CD4-positive, alpha-beta T cell treated with Interleukin-6 at 100 ng/mL for 8 hours (primary cell): ENCODE results near the gene CATSPERZ.
"Not testable (repeated sequence)": the region's sequence is repeated elsewhere in the genome, so short reads cannot be mapped to it uniquely, and the experiment has no call there.

Experiments used
- DNase-seq: peaks from one replicate; pipeline ENCODE4 v3.0.0-alpha.2; 2020; ENCODE audit warnings: mixed read lengths, low spot score

CATSPERZ gene

GRCh38 chr11:64321026-64321425, 20.9 kb downstream of the CATSPERZ start:
- DNase-seq = no peak

- DNase-seq = no peak
Measured at GRCh38 chr11:64321533-64321932, 21.4 kb downstream of the CATSPERZ start.

GRCh38 chr11:64322925-64323260, 22.7 kb downstream of the CATSPERZ start:
- DNase-seq = no peak

GRCh38 chr11:64323373-64323772, 23.2 kb downstream of the CATSPERZ start:
- DNase-seq = no peak

GRCh38 chr11:64323984-64324383, 23.8 kb downstream of the CATSPERZ start:
- DNase-seq = not testable (repeated sequence)

- DNase-seq = no peak
Measured at GRCh38 chr11:64324692-64325469, 24.7 kb downstream of the CATSPERZ start.

- no peak for DNase-seq
Measured at GRCh38 chr11:64327375-64327774, 27.2 kb downstream of the CATSPERZ start.

GRCh38 chr11:64327993-64328392, 27.8 kb downstream of the CATSPERZ start:
- no peak for DNase-seq

- DNase-seq = no peak
Measured at GRCh38 chr11:64330888-64331287, 30.7 kb downstream of the CATSPERZ start.

- peak; percentile 67 for DNase-seq
Measured at GRCh38 chr11:64331569-64332371, 31.6 kb downstream of the CATSPERZ start.

GRCh38 chr11:64333556-64333955, 33.4 kb downstream of the CATSPERZ start:
- DNase-seq = no peak

- DNase-seq = no peak
Measured at GRCh38 chr11:64334764-64335735, 34.9 kb downstream of the CATSPERZ start.

- DNase-seq = no peak
Measured at GRCh38 chr11:64337538-64338249, 37.5 kb downstream of the CATSPERZ start.

GRCh38 chr11:64338716-64339115, 38.6 kb downstream of the CATSPERZ start:
- DNase-seq = no peak

GRCh38 chr11:64339286-64339685, 39.1 kb downstream of the CATSPERZ start:
- DNase-seq = no peak

GRCh38 chr11:64339754-64340408, 39.7 kb downstream of the CATSPERZ start, which contains the start of gene CCDC88B:
Gene CCDC88B, plus strand, starts transcription at chr11:64340204. Its CDS starts 63 bp downstream, at chr11:64340267.
- peak; percentile 91 for DNase-seq

GRCh38 chr11:64340671-64341335, 40.6 kb downstream of the CATSPERZ start:
- DNase-seq = peak; percentile 66

GRCh38 chr11:64341429-64341828, 41.3 kb downstream of the CATSPERZ start:
- no peak for DNase-seq

GRCh38 chr11:64341851-64342791, 42.0 kb downstream of the CATSPERZ start:
- DNase-seq = peak; percentile 85
